GM11168 (cell line): Measurements from ENCODE around the gene BAZ1A.

Source experiments
- in situ Hi-C: fragments of 300-500 bp; cut with MboI; formaldehyde crosslinking; loops from one replicate; pipeline ENCODE4 v1.12.0; 2022; ENCODE audit warnings: low sequenced_read_pairs; ENCODE audit not compliant: unreplicated experiment

BAZ1A gene

GRCh38 chr14:34732802-34733201, 142.4 kb downstream of the BAZ1A start:
- in situ Hi-C loops = no loop called here

- in situ Hi-C loops = loop anchor here (5.0 kb wide), 1 partner anchor 52 kb away; no protein-coding TSS in a partner anchor
Observed at GRCh38 chr14:34723867-34724266, 151.3 kb downstream of the BAZ1A start.

GRCh38 chr14:34722723-34723545, 152.2 kb downstream of the BAZ1A start:
- in situ Hi-C loops = loop anchor here (5.0 kb wide), 1 partner anchor 51 kb away; no protein-coding TSS in a partner anchor

GRCh38 chr14:34721129-34721528, 154.0 kb downstream of the BAZ1A start:
- in situ Hi-C loops = loop anchor here (5.0 kb wide), 1 partner anchor 49 kb away; no protein-coding TSS in a partner anchor

GRCh38 chr14:34718750-34719304, 156.3 kb downstream of the BAZ1A start:
- in situ Hi-C loops = no loop called here

GRCh38 chr14:34715127-34715863, 159.9 kb downstream of the BAZ1A start:
- in situ Hi-C loops = no loop called here

- in situ Hi-C loops = no loop called here
Observed at GRCh38 chr14:34714320-34715126, 160.6 kb downstream of the BAZ1A start, which contains the start of gene CFL2. Gene CFL2, minus strand, starts transcription at chr14:34714593. Its CDS starts 53 bp downstream, at chr14:34714540.

- in situ Hi-C loops = no loop called here
Observed at GRCh38 chr14:34713681-34714319, 161.4 kb downstream of the BAZ1A start.

- in situ Hi-C loops = no loop called here
Observed at GRCh38 chr14:34713122-34713680, 162.0 kb downstream of the BAZ1A start.

- in situ Hi-C loops = no loop called here
Observed at GRCh38 chr14:34711796-34712712, 163.1 kb downstream of the BAZ1A start.

GRCh38 chr14:34711169-34711568, 164.0 kb downstream of the BAZ1A start:
- in situ Hi-C loops = no loop called here

GRCh38 chr14:34710744-34711143, 164.4 kb downstream of the BAZ1A start:
- in situ Hi-C loops = no loop called here

GRCh38 chr14:34710006-34710405, 165.2 kb downstream of the BAZ1A start:
- in situ Hi-C loops = no loop called here

GRCh38 chr14:34707722-34708121, 167.4 kb downstream of the BAZ1A start:
- in situ Hi-C loops = no loop called here
